T-helper 2 cell treated with Interferon-gamma antibody and Interleukin-4, amounts not matched to agents 5 μg/mL and 100 μg/mL, for 36 hours (primary cell): ENCODE measurements around the gene ATXN3.
A peak's percentile ranks its signal among the peaks of the same experiment; 100 is the strongest.
"Not testable (repeated sequence)": the region's sequence is repeated elsewhere in the genome, so short reads cannot be mapped to it uniquely, and the experiment has no call there.

Experiments
- DNase-seq: peaks from one replicate; pipeline ENCODE4 v3.0.0; 2021; ENCODE audit warnings: low spot score
- H3K27ac Mint-ChIP-seq: one replicate; pipeline ENCODE4 v1.8.0; 2021; ENCODE audit warnings: mild to moderate bottlenecking, mixed read lengths
- H3K27me3 Mint-ChIP-seq: one replicate; pipeline ENCODE4 v1.8.0; 2021; ENCODE audit warnings: low read depth, mixed read lengths
- H3K36me3 Mint-ChIP-seq: one replicate; pipeline ENCODE4 v1.8.0; 2021; ENCODE audit warnings: low read depth, mixed read lengths
- H3K4me1 Mint-ChIP-seq: one replicate; pipeline ENCODE4 v1.8.0; 2021; ENCODE audit warnings: low read depth, mixed read lengths
- H3K4me3 Mint-ChIP-seq: one replicate; pipeline ENCODE4 v1.8.0; 2022; ENCODE audit warnings: mild to moderate bottlenecking, moderate library complexity, mixed read lengths
- H3K9me3 Mint-ChIP-seq: one replicate; pipeline ENCODE4 v1.8.0; 2021; ENCODE audit warnings: mixed read lengths

Gene ATXN3

DNA sequence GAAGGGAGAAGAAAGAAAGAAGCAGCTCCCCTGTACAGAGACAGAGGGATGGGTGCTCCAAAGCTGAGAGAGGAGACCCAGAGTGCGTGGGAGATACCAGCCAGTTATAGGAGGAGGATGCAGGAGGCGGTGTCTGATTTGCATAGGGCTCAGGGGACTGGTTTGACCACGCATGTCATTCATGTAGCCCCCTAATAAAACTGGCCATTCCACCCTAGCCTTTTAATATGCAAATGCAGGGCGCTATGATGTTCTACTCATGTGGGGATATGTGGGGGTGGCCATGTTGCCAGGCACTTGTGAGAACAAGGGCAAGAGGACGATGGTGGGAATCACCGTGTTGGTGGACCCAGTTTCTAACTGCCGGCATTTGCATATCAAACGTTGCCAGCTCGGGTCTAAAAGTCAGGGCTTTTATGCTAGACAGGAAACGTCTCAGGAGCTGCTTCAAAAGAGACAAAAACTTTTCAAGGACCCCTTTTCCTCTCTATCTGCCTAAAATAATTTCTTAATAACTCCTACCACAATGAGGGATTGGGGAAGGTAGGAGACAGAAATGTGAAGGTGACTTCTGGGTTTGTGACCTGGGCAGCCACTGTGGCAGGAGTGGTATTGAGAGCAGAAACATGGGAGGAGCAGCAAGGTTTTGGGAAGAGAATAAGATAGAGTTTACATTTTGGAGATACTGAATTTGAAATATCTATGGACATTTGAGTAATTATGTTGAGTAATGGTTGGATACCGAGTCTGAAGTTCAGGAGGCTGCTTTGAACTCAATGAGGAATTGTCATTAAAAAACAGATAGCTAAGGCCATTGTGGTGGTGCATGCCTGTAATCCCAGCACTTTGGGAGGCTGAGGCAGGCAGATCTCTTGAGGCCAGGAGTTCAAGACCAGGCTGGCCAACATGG lies 2.2 kb upstream of the ATXN3 start:
- H3K4me1 Mint-ChIP-seq, result peaks cover 14% of the 10 kb centered on the region
- H3K27me3 Mint-ChIP-seq, result no peaks in the 10 kb centered on the region
- H3K9me3 Mint-ChIP-seq, result no peaks in the 10 kb centered on the region
- H3K27ac Mint-ChIP-seq, result no peak overlapping the region
- H3K36me3 Mint-ChIP-seq, result no peaks in the 10 kb centered on the region
- no peak overlapping the region for H3K4me3 Mint-ChIP-seq
- DNase-seq, result peak; percentile 9

DNA sequence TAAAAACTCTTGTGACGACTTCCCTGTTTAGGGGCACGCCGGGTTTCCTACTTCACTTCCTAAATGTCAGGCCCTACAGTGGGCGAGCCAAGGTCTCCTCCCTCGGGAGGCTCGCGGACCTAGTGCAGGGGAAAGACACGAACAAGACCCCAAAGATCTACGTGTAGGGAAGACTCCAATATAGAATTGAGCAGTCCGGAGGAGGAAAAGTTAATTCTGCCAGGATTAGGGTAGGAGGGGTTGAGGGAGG lies 564 bp downstream of the ATXN3 start:
- Mint-ChIP-seq H3K4me1 (peaks cover 23% of the 10 kb centered on the region), H3K4me3 (peak overlapping the region; percentile 93), H3K9me3 (no peaks in the 10 kb centered on the region), H3K27me3 (no peaks in the 10 kb centered on the region), H3K36me3 (no peaks in the 10 kb centered on the region), H3K27ac (peak overlapping the region; percentile 91)
- no peak for DNase-seq

DNA sequence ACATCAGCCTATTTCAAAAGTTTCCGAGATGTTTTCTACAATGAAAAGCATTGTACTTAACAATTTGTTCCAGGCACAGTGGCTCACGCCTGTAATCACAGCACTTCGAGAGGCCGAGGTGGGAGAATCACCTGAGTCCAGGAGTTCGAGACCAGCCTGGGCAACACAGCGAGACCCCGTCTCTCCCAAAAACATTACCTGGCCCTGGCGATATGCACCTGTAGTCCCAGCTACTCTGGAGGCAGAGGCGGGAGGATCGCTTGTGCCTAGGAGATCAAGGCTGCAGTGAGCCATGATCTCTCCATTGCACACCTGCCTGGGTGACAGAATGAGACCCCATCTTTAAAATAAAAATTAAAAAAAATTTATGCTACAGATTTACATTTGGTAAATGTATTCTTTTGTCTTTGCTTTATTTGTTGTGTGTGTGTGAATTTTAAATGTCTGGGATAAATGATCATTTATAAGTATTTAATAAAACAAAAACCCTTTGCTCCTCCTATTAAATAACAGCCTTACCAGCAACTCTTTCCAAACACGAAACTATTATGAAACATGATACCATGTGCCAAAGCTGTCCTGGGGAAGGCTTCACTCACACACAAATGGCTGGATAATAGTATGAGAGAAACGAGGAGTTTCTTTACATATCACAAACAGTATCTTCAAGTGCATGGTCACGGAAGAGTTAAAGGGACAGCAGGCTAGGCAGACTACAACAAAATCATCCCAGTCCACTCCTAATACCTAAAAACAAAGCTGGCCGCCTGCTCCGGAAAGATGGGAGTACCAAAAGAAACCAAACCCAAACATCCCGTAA lies 1.1 kb downstream of the ATXN3 start:
- Mint-ChIP-seq H3K9me3 (no peaks in the 10 kb centered on the region), H3K36me3 (no peaks in the 10 kb centered on the region), H3K27ac (peak overlapping the region; percentile 91), H3K4me3 (peak overlapping the region; percentile 93), H3K4me1 (peaks cover 23% of the 10 kb centered on the region), H3K27me3 (no peaks in the 10 kb centered on the region)
- DNase-seq, result no peak

DNA sequence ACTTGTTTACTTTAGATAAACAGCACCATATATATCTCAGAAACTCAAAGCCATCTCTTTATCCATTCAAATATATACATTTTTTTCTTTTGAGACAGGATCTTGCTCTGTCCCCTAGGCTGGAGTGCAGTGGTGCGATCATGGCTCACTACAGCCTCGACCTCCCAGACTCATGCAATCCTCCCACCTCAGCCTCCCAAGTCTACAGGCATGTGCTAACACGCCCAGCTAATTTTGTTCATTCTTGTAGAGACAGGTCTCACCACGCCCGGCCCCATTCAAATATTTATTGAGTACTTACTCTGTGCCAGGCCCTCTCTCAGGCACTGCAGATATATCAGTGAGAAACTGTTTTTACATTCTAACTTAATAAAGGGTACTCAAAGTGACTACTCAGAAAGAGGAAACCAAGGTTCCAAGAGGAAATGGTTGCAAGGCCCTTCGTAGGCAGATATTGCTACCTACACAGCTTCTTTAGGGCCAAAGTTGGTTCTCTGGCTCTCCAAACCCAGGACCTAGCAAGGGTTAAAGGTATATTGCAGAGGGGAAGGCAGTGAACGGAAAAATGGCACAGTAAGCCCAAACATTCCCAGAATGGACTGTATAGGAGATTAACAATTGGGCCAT lies 2.9 kb downstream of the ATXN3 start:
- no peak overlapping the region for H3K4me3 Mint-ChIP-seq
- H3K27ac Mint-ChIP-seq, result no peak overlapping the region
- peaks cover 2% of the 10 kb centered on the region for H3K36me3 Mint-ChIP-seq

DNA sequence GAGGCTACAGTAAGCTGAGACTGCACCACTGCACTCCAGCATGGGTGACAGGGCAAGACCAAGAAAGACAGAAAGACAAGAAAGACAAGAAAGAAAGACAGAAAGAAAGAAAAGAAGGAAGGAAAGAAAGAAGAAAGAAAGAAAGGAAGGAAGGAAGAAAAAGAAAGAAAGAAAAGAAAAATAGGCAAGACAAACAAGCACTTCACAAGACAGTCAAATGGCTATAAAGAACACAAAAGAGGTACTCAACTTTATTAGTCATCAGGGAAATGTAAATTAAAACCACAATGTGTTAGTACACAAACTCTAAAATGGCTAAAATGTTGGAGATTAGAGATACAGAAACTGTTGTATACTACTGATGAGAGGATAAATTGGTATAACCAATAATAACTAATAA lies 6.6 kb downstream of the ATXN3 start:
- no peak overlapping the region for H3K4me3 Mint-ChIP-seq
- H3K36me3 Mint-ChIP-seq, result peaks cover 4% of the 10 kb centered on the region
- H3K27me3 Mint-ChIP-seq, result no peaks in the 10 kb centered on the region
- no peak for DNase-seq
- peaks cover 16% of the 10 kb centered on the region for H3K4me1 Mint-ChIP-seq
- no peak overlapping the region for H3K27ac Mint-ChIP-seq
- H3K9me3 Mint-ChIP-seq, result no peaks in the 10 kb centered on the region

More for the DNA sequence above, 2.9 kb downstream of the ATXN3 start:
- no peaks in the 10 kb centered on the region for H3K27me3 Mint-ChIP-seq
- H3K4me1 Mint-ChIP-seq, result peaks cover 22% of the 10 kb centered on the region
- no peak for DNase-seq
- H3K9me3 Mint-ChIP-seq, result no peaks in the 10 kb centered on the region

DNA sequence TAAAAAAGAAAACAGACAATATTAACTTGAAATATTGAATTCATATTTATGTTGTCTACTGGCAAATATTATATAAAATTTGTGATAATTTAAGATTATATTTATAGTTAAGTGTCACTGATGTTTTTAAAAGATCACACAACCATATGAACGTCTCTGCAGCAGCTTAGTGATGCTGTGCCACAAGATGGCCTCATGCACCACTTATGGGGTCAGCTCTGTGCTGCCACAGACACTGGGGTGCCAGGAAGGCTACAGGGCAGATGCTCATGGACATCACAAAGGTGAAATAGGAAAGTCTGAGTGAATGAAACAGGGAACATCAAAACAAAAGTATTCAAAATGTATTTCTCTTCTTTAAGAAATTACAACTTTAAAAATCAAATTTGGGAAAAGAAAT lies 13.1 kb downstream of the ATXN3 start:
- no peak for DNase-seq
- no peaks in the 10 kb centered on the region for H3K9me3 Mint-ChIP-seq
- no peaks in the 10 kb centered on the region for H3K4me1 Mint-ChIP-seq
- H3K27ac Mint-ChIP-seq, result no peak overlapping the region
- H3K27me3 Mint-ChIP-seq, result no peaks in the 10 kb centered on the region
- H3K36me3 Mint-ChIP-seq, result peaks cover 20% of the 10 kb centered on the region
- H3K4me3 Mint-ChIP-seq, result no peak overlapping the region

DNA sequence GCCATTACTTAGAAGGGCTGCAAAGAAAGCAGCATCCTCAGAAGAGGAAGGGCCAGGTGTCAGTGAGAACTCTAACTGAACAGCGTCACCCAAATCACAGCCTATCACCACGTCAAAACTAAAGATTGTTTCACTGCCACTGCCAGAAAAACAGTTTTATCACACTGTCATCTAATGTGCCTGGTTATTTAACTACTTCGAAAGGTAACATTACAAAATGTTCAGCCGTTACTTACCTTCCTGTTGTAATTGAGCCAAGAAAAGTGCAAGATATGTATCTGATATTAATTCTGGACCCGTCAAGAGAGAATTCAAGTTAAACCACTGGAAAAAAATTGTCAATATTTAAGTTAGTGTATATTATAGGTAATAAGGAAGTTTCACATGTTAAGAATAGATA lies 17.9 kb downstream of the ATXN3 start:
- H3K9me3 Mint-ChIP-seq, result no peaks in the 10 kb centered on the region
- H3K27ac Mint-ChIP-seq, result no peak overlapping the region
- no peaks in the 10 kb centered on the region for H3K4me1 Mint-ChIP-seq
- no peak overlapping the region for H3K4me3 Mint-ChIP-seq
- no peak for DNase-seq
- no peaks in the 10 kb centered on the region for H3K27me3 Mint-ChIP-seq
- H3K36me3 Mint-ChIP-seq, result peaks cover 30% of the 10 kb centered on the region

DNA sequence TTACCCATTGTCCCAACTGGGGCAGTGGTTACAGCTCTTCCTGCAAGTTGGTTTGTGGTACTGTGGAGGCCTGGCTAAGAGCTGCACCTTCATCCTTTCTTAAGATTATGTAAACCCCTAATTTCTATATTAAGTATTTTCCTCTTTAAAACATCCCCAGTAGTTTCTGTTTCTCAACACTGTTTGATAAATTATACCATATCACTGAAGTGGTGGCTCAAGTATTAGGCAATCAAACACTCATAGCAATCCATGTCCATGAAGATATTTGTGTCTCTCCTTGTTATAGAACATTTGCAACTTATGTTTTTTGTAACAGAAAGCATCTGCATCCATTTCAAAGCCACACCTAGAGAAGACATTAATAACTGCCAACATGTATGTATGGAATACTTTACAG lies 31.8 kb downstream of the ATXN3 start:
- Mint-ChIP-seq H3K9me3 (no peaks in the 10 kb centered on the region), H3K36me3 (peaks cover 9% of the 10 kb centered on the region), H3K27ac (no peak overlapping the region), H3K4me1 (peaks cover 2% of the 10 kb centered on the region), H3K27me3 (no peaks in the 10 kb centered on the region), H3K4me3 (no peak overlapping the region)
- no peak for DNase-seq

DNA sequence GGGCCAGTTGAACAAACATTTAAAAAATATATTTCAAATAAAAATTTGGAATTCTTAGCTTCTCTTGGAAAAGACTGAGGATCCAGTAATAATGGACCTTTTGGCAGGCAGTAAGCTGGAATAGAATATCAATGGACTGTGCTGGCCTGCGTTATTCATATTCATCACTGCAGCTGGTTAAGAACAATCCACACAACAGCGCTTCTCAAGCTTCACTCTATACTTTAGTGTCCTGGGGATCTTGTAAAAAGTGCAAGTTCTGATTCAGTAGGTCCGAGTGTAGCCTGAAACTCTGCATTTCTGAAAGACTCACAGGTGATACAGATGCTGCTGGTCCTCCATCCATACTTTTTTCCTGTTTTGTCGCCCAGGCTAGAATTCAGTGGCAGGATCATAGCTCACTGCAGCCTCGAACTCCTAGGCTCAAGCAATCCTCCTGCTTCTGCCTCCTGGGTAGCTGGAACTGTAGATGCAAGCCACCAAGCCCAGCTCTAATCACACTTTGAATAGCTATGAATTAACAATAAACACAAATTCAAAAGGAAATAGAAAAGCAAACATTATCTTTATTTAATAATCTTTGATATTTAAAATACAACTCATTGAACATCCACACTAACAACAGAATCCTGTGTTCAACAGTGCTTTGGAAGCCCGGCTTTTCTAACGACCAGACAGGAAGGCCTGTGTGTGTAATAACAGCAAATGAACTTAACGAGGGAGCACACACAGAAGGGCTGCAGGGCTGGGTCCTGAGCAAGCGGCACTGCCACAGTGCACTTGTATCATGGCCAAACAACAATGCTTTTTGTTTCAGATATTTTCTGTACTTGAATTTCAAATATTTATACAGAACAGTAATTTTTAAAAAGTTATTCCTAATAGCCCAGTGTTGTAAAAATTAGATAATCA lies 48.1 kb downstream of the ATXN3 start:
- Mint-ChIP-seq H3K9me3 (no peaks in the 10 kb centered on the region), H3K27ac (no peak overlapping the region), H3K27me3 (no peaks in the 10 kb centered on the region), H3K36me3 (peaks cover 2% of the 10 kb centered on the region), H3K4me3 (no peak overlapping the region), H3K4me1 (no peaks in the 10 kb centered on the region)
- no peak for DNase-seq

DNA sequence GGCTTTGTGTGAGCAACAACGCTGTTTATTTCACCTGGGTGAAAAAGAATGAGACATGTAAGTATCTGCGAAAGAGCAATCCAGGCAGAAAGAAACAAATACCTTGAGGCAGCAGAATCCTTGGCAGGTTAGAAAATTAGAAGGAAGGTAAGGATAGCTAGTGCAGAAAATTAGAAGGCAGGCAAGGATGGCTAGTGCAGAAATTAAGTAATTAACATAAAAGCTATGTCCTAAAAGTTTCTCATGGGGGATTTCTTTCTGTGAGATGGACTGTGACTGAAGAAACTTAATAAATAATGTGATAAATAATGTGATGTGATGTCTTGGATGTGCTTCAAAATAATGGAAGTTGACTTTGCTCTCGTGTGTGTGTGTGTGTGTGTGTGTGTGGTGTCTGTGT lies 56.6 kb downstream of the ATXN3 start:
- no peaks in the 10 kb centered on the region for H3K27me3 Mint-ChIP-seq
- no peak for DNase-seq
- no peaks in the 10 kb centered on the region for H3K9me3 Mint-ChIP-seq
- H3K36me3 Mint-ChIP-seq, result peaks cover 3% of the 10 kb centered on the region
- no peak overlapping the region for H3K27ac Mint-ChIP-seq
- no peaks in the 10 kb centered on the region for H3K4me1 Mint-ChIP-seq
- H3K4me3 Mint-ChIP-seq, result no peak overlapping the region

DNA sequence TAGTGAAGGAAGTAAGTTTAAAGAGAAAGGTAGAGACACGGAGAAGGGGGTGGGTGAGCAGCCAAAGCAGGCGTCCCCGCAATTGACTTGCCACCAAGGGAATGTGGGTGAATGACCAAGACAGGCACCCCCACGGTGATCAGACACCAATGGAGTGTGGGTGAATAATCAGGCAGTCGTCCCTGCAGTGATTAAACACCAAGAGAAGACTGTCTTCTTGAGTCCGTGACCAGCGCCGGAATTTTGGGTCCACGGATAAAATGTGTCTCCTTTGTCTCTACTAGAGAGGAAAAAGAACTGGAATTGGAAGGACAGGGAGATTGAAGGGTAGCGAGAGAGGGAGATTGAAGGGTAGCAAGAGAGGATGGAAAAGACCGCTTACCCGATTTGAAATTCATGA lies 57.2 kb downstream of the ATXN3 start:
- not testable (repeated sequence) for H3K36me3 Mint-ChIP-seq, H3K4me3 Mint-ChIP-seq, H3K27me3 Mint-ChIP-seq, H3K27ac Mint-ChIP-seq, H3K4me1 Mint-ChIP-seq, DNase-seq, H3K9me3 Mint-ChIP-seq

DNA sequence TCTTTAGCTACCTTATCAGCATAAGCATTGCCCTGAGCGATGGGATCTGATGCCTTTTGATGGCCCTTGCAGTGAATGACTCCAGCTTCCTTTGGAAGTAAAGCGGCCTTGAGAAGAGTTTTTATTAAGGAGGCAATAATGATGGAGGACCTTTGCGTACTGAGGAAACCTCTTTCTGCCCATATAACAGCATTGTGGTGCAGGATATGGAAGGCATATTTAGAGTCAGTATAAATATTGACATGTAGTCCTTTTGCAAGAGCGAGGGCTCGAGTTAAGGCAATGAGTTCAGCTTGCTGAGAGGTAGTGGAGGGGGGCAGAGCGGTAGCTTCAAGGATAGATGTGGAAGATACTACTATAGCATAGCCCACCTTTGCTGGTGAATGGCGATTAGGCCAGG lies 60.5 kb downstream of the ATXN3 start:
- DNase-seq, H3K4me3 Mint-ChIP-seq, H3K27ac Mint-ChIP-seq, H3K9me3 Mint-ChIP-seq, H3K27me3 Mint-ChIP-seq, H3K4me1 Mint-ChIP-seq, H3K36me3 Mint-ChIP-seq: not testable (repeated sequence)

DNA sequence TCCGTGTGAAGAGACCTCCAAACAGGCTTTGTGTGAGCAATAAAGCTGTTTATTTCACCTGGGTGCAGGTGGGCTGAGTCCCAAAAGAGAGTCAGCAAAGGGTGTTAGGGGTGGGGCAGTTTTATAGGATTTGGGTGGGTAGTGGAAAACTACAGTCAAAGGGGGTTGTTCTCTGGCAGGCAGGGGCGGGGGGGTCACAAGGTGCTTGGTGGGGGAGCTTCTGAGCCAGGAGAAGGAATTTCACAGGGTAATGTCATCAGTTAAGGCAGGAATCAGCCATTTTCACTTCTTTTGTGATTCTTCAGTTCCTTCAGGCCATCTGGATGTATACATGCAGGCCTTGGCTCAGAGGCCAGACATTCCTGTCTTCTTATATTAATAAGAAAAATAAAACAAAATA lies 64.6 kb downstream of the ATXN3 start:
- Mint-ChIP-seq H3K27ac (peak overlapping the region; percentile 26), H3K4me1 (peaks cover 24% of the 10 kb centered on the region), H3K36me3 (peaks cover 16% of the 10 kb centered on the region)
- not testable (repeated sequence) for H3K9me3 Mint-ChIP-seq, DNase-seq, H3K4me3 Mint-ChIP-seq, H3K27me3 Mint-ChIP-seq
